ENCODE data around the gene KRTAP22-2. TPM values are rescaled to one million over a fixed set of nuclear protein-coding genes. Genes with fewer than 3 reads are reported as not detected.

KRTAP22-2 gene
- total RNA-seq, 1 donor from 2014 or later, result not detected

DNA sequence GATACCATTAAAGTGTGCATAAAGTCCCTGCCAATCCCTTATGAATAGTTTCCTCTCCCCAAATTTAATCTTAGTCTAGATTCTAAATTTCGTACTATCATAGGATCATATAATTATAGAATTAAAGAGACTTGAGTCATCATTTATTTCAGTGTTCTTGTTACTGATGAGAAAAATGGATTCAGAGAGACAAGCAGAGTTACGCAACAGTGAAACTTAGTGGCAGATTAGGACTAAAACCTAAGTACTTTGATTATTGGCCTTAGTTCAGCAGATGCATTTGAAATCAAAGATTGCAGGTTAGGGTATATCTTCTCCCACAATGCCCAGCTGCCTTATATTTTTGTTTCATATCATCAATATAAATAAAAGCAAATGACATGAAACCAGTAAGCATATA lies 28.2 kb downstream of the KRTAP22-2 start:
- Histone ChIP-seq H2AFZ (ENCODE audit: low read depth, low read length) (no peak overlapping the region), H3K4me3 (ENCODE audit: insufficient read depth, low read depth, low read length) (no peak overlapping the region), H3K27ac (ENCODE audit: low read depth, low read length) (no peak overlapping the region), H3K9ac (ENCODE audit: low read length) (no peak overlapping the region), H3K9me3 (ENCODE audit: insufficient read depth, low read depth, low read length) (no peaks in the 10 kb centered on the region), H3K4me1 (ENCODE audit: insufficient read depth, low read length) (no peaks in the 10 kb centered on the region), H3K27me3 (ENCODE audit: insufficient read depth, low read length) (no peaks in the 10 kb centered on the region), H3K4me2 (ENCODE audit: low read length) (no peak overlapping the region), H4K20me1 (ENCODE audit: insufficient read depth, low read length) (no peaks in the 10 kb centered on the region), H3K36me3 (ENCODE audit: insufficient read depth, low read length) (no peaks in the 10 kb centered on the region), H3K79me2 (ENCODE audit: insufficient read depth, low read length) (no peaks in the 10 kb centered on the region)
- H3K36me3 Mint-ChIP-seq (ENCODE audit: low read depth, unreplicated experiment), result no peaks in the 10 kb centered on the region
- H3K4me1 Mint-ChIP-seq (ENCODE audit: low read depth, unreplicated experiment), result no peaks in the 10 kb centered on the region
- DNase-seq (ENCODE audit: low read depth) (no peak), FAIRE-seq (no peak)
- no peaks in the 10 kb centered on the region for H3K9me3 Mint-ChIP-seq (ENCODE audit: unreplicated experiment)
- H3K27ac Mint-ChIP-seq (ENCODE audit: unreplicated experiment), result no peak overlapping the region
- H3K27me3 Mint-ChIP-seq (ENCODE audit: low read depth, unreplicated experiment), result no peaks in the 10 kb centered on the region
- TF ChIP-seq EZH2 (IDR thresholded peaks at IDR 0.05; ENCODE audit: insufficient read depth, low read length), result no peak
- TF ChIP-seq, protein P1, sequence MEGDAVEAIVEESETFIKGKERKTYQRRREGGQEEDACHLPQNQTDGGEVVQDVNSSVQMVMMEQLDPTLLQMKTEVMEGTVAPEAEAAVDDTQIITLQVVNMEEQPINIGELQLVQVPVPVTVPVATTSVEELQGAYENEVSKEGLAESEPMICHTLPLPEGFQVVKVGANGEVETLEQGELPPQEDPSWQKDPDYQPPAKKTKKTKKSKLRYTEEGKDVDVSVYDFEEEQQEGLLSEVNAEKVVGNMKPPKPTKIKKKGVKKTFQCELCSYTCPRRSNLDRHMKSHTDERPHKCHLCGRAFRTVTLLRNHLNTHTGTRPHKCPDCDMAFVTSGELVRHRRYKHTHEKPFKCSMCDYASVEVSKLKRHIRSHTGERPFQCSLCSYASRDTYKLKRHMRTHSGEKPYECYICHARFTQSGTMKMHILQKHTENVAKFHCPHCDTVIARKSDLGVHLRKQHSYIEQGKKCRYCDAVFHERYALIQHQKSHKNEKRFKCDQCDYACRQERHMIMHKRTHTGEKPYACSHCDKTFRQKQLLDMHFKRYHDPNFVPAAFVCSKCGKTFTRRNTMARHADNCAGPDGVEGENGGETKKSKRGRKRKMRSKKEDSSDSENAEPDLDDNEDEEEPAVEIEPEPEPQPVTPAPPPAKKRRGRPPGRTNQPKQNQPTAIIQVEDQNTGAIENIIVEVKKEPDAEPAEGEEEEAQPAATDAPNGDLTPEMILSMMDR (IDR thresholded peaks at IDR 0.05; ENCODE audit: insufficient read depth, low read depth, low read length), result no peak
- no peak overlapping the region for H3K4me3 Mint-ChIP-seq (ENCODE audit: unreplicated experiment)

DNA sequence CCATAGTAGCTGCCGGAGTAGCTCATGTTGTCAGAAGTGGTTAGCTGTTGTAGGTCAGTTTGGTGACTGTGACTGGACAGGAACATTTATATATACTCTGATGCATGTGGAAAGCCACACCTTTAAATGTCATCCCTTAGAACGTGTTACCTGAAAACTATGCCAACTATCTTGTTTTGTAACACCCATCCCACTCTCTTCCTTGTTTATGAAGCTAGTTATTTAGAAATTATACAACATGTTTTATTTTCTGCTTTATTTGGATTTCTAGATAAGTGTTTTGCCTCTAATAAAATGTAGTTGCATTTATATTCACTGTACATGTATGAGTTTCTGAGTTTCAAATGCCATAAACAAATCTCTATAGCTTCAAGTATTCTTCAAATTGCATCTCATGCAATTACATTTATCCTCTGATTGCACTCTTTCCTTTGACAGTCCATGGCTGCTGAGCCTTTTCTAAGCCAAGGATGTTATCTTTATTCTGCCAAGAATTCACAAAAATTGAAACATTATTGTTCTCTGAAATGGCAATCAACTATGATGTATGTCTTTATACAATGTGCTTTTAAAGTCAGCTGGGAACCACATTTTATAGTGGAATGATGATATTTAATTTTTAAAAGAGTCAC lies 28.8 kb downstream of the KRTAP22-2 start, which contains the start of gene KRTAP19-7:
KRTAP19-7 (minus strand) TSS at position 51 of the 632 bp plus-strand sequence; CDS start at position 26, 25 bp downstream.
- Histone ChIP-seq H3K27me3 (ENCODE audit: insufficient read depth, low read length) (no peaks in the 10 kb centered on the region), H3K27ac (ENCODE audit: low read depth, low read length) (no peak within 1 kb of the TSS), H3K9ac (ENCODE audit: low read length) (no peak within 1 kb of the TSS), H3K4me2 (ENCODE audit: low read length) (no peak within 1 kb of the TSS), H3K4me3 (ENCODE audit: insufficient read depth, low read depth, low read length) (no peak within 1 kb of the TSS), H2AFZ (ENCODE audit: low read depth, low read length) (no peak within 1 kb of the TSS), H3K79me2 (ENCODE audit: insufficient read depth, low read length) (no peaks in the 10 kb centered on the region), H3K9me3 (ENCODE audit: insufficient read depth, low read depth, low read length) (no peaks in the 10 kb centered on the region), H3K36me3 (ENCODE audit: insufficient read depth, low read length) (no peaks in the 10 kb centered on the region), H4K20me1 (ENCODE audit: insufficient read depth, low read length) (no peaks in the 10 kb centered on the region), H3K4me1 (ENCODE audit: insufficient read depth, low read length) (no peaks in the 10 kb centered on the region)
- Mint-ChIP-seq H3K9me3 (ENCODE audit: unreplicated experiment) (no peaks in the 10 kb centered on the region), H3K27ac (ENCODE audit: unreplicated experiment) (no peak within 1 kb of the TSS), H3K4me1 (ENCODE audit: low read depth, unreplicated experiment) (no peaks in the 10 kb centered on the region), H3K27me3 (ENCODE audit: low read depth, unreplicated experiment) (no peaks in the 10 kb centered on the region), H3K36me3 (ENCODE audit: low read depth, unreplicated experiment) (no peaks in the 10 kb centered on the region), H3K4me3 (ENCODE audit: unreplicated experiment) (no peak within 1 kb of the TSS)
- TF ChIP-seq, protein P1 (IDR thresholded peaks at IDR 0.05; ENCODE audit: insufficient read depth, low read depth, low read length), result no peak
- no peak for TF ChIP-seq EZH2 (IDR thresholded peaks at IDR 0.05; ENCODE audit: insufficient read depth, low read length)
- FAIRE-seq (no peak), DNase-seq (ENCODE audit: low read depth) (no peak)

- H3K4me1 Mint-ChIP-seq (ENCODE audit: low read depth, unreplicated experiment), result no peaks in the 10 kb centered on the region
- no peak overlapping the region for H3K27ac ChIP-seq (ENCODE audit: low read depth, low read length)
- H3K27me3 Mint-ChIP-seq (ENCODE audit: low read depth, unreplicated experiment), result no peaks in the 10 kb centered on the region
- H3K4me3 ChIP-seq (ENCODE audit: insufficient read depth, low read depth, low read length), result no peak overlapping the region
- H3K79me2 ChIP-seq (ENCODE audit: insufficient read depth, low read length), result no peaks in the 10 kb centered on the region
- no peaks in the 10 kb centered on the region for H4K20me1 ChIP-seq (ENCODE audit: insufficient read depth, low read length)
- DNase-seq (ENCODE audit: low read depth) (no peak), FAIRE-seq (no peak)
- H3K4me3 Mint-ChIP-seq (ENCODE audit: unreplicated experiment), result no peak overlapping the region
- TF ChIP-seq, protein P1 (IDR thresholded peaks at IDR 0.05; ENCODE audit: insufficient read depth, low read depth, low read length), result no peak
- TF ChIP-seq EZH2 (IDR thresholded peaks at IDR 0.05; ENCODE audit: insufficient read depth, low read length), result no peak
- H3K9me3 Mint-ChIP-seq (ENCODE audit: unreplicated experiment), result peaks cover 2% of the 10 kb centered on the region
- no peaks in the 10 kb centered on the region for H3K9me3 ChIP-seq (ENCODE audit: insufficient read depth, low read depth, low read length)
- H3K27me3 ChIP-seq (ENCODE audit: insufficient read depth, low read length), result no peaks in the 10 kb centered on the region
- H3K4me2 ChIP-seq (ENCODE audit: low read length), result no peak overlapping the region
- H3K36me3 Mint-ChIP-seq (ENCODE audit: low read depth, unreplicated experiment), result no peaks in the 10 kb centered on the region
- H2AFZ ChIP-seq (ENCODE audit: low read depth, low read length), result no peak overlapping the region
- H3K27ac Mint-ChIP-seq (ENCODE audit: unreplicated experiment), result no peak overlapping the region
- H3K36me3 ChIP-seq (ENCODE audit: insufficient read depth, low read length), result no peaks in the 10 kb centered on the region
- no peaks in the 10 kb centered on the region for H3K4me1 ChIP-seq (ENCODE audit: insufficient read depth, low read length)
- H3K9ac ChIP-seq (ENCODE audit: low read length), result no peak overlapping the region
Observed at GRCh38 chr21:30555095-30555494, 35.1 kb downstream of the KRTAP22-2 start.
